ENCODE data around the gene PRR5L.

- no peak for TF ChIP-seq POLR2AphosphoS5 (IDR thresholded peaks at IDR 0.05; ENCODE audit: low read depth, low read length)
- TF ChIP-seq POLR2A (IDR thresholded peaks at IDR 0.05; ENCODE audit: low read depth, low read length), result no peak
- TF ChIP-seq TAF1 (IDR thresholded peaks at IDR 0.05; ENCODE audit: borderline replicate concordance, low read depth, low read length), result no peak
Observed at GRCh38 chr11:36462321-36462720, 166.2 kb downstream of the PRR5L start.
